Fibroblast of lung (primary cell): ENCODE results near the gene TBL1X. TPM values are rescaled to one million over a fixed set of nuclear protein-coding genes. Genes with fewer than 3 reads are reported as not detected.

Experiments used
- DNase-seq, 2 donors: peaks; one replicate each; pipeline versions ENCODE4 v3.0.0 to v3.0.0-alpha.2; 2010; ENCODE audit warnings: low read depth in 2 of 2
- H2AFZ ChIP-seq: 2 replicates; pipeline ENCODE4 v1.5.1; 2012; ENCODE audit warnings: low read length, control low read depth, inconsistent platforms
- H3K27ac ChIP-seq: 2 replicates; pipeline ENCODE4 v1.5.1; 2011; ENCODE audit warnings: low read length, control low read depth; ENCODE audit not compliant: insufficient read depth
- H3K27me3 ChIP-seq: 2 replicates; pipeline ENCODE4 v1.5.1; 2011; ENCODE audit warnings: mild to moderate bottlenecking, low read length; ENCODE audit not compliant: control insufficient read depth, insufficient read depth
- H3K36me3 ChIP-seq: 2 replicates; pipeline ENCODE4 v1.5.1; 2011; ENCODE audit warnings: low read length; ENCODE audit not compliant: control insufficient read depth, insufficient read depth
- H3K4me1 ChIP-seq: 2 replicates; pipeline ENCODE4 v1.5.1; 2011; ENCODE audit warnings: low read length; ENCODE audit not compliant: control insufficient read depth, insufficient read depth; ENCODE audit errors: extremely low read depth
- H3K4me2 ChIP-seq: 2 replicates; pipeline ENCODE4 v1.5.1; 2011; ENCODE audit warnings: low read length, control low read depth; ENCODE audit not compliant: insufficient read depth; ENCODE audit errors: extremely low read depth
- H3K4me3 ChIP-seq, 4 experiments: fragments of 200-600 bp in 1 of 4; sonication (generic) in 1 of 4; replicated peaks in 1 of 4; 2 replicates each; pipeline ENCODE4 v1.5.1; 2011 to 2016; ENCODE audit warnings: low read length in 4 of 4, low read depth in 3 of 4, mild to moderate bottlenecking in 3 of 4, control low read depth in 2 of 4, inconsistent platforms in 1 of 4, mixed read lengths in 1 of 4; ENCODE audit not compliant: insufficient read depth in 1 of 4; ENCODE audit errors: control extremely low read depth in 1 of 4
- H3K79me2 ChIP-seq: 2 replicates; pipeline ENCODE4 v1.5.1; 2012; ENCODE audit warnings: mild to moderate bottlenecking, low read length, inconsistent platforms; ENCODE audit not compliant: control insufficient read depth, insufficient read depth
- H3K9ac ChIP-seq: 2 replicates; pipeline ENCODE4 v1.5.1; 2011; ENCODE audit warnings: mild to moderate bottlenecking, low read length, control low read depth; ENCODE audit not compliant: insufficient read depth
- H3K9me3 ChIP-seq: 2 replicates; pipeline ENCODE4 v1.5.1; 2012; ENCODE audit warnings: low read depth, low read length; ENCODE audit not compliant: control insufficient read depth, insufficient read depth
- H4K20me1 ChIP-seq: 2 replicates; pipeline ENCODE4 v1.5.1; 2011; ENCODE audit warnings: low read length; ENCODE audit not compliant: control insufficient read depth, insufficient read depth; ENCODE audit errors: extremely low read depth
- CTCF ChIP-seq, 2 donors: IDR thresholded peaks in 1 of 2; conservative IDR thresholded peaks in 1 of 2; 1 replicate in 1 of 2; 2 replicates in 1 of 2; pipeline ENCODE4 v1.5.1; 2011 to 2012; ENCODE audit warnings: low read length in 2 of 2, control low read depth in 1 of 2, inconsistent platforms in 1 of 2, low read depth in 1 of 2, mild to moderate bottlenecking in 1 of 2
- EZH2 ChIP-seq: IDR thresholded peaks from 2 replicates; pipeline ENCODE4 v1.5.1; 2012; ENCODE audit warnings: low read length, control low read depth, mild to moderate bottlenecking; ENCODE audit errors: missing control alignments
- polyA plus RNA-seq, 2 donors: library from polyadenylated mRNA; depleted of rRNA in 1 of 2; stranded (reverse) in 1 of 2; unstranded in 1 of 2; fragments of >200 nt; gene quantifications; 2 replicates each; pipeline ENCODE4 v1.2.1, GENCODE V29; 2011 to 2012; ENCODE audit warnings: missing spikeins in 1 of 2
- total RNA-seq: library from RNA; depleted of rRNA; stranded (reverse); fragments of >200 nt; gene quantifications from 2 replicates; pipeline ENCODE4 v1.2.1, GENCODE V29; 2014

The TBL1X gene
- total and polyA plus RNA-seq, 2 donors (not counting 1 experiment from before 2014, with no cell fraction given) = 25.8 to 29.4 TPM

DNA sequence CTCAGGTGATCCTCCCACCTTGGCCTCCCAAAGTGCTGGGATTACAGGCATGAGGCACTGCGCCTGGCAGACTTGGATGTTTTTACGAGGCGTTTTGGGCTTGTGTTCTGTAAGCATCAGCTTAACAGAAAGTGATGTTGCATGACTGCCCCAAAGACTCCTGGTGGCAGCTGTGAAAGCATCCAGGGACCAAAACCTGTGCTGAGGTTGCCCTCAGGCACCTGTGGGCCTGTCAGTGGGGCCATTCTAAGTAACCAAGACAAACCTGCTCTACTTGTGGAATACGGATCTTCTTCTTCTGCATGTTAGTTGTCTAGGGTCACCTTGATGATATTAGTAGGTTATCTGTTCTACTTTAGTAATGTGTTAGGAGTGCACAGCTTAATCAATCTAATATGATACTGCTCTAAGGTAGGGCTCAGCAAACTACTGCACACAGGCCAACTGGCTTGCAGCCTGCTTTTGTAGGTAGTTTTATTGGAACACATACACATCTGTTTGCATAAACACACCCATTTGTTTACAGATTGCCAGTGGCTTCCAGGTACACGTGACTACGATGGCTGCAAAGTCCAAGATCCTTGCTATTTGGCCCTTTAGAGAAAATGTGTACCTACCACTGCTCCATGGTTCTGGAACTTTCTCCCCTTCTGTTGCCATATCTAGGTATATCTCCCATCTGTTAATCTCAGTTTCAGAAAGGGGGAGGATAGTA is 164.1 kb downstream of the TBL1X start:
- no peaks in the 10 kb centered on the region for H3K36me3 ChIP-seq
- H3K9me3 ChIP-seq = no peaks in the 10 kb centered on the region
- no peaks in the 10 kb centered on the region for H3K79me2 ChIP-seq
- no peak overlapping the region for H3K27ac ChIP-seq
- H2AFZ ChIP-seq = no peak overlapping the region
- no peaks in the 10 kb centered on the region for H4K20me1 ChIP-seq
- TF ChIP-seq CTCF (conservative IDR thresholded peaks at IDR 0.05 in 1 of 2, IDR thresholded peaks at IDR 0.05 in 1 of 2; ENCODE audit: low read depth in 1 of 2, low read length in 2 of 2) = no peak
- TF ChIP-seq EZH2 = no peak
- no peak for DNase-seq
- no peak overlapping the region for H3K4me3 ChIP-seq
- no peaks in the 10 kb centered on the region for H3K27me3 ChIP-seq
- H3K4me1 ChIP-seq = peaks cover 3% of the 10 kb centered on the region
- H3K4me2 ChIP-seq = no peak overlapping the region
- H3K9ac ChIP-seq = no peak overlapping the region

GRCh38 chrX:9634551-9634950 is 169.7 kb downstream of the TBL1X start:
- Histone ChIP-seq H3K4me1 (peaks cover 2% of the 10 kb centered on the region), H3K36me3 (no peaks in the 10 kb centered on the region), H3K9me3 (no peaks in the 10 kb centered on the region), H3K79me2 (no peaks in the 10 kb centered on the region), H4K20me1 (no peaks in the 10 kb centered on the region), H2AFZ (no peak overlapping the region), H3K27me3 (no peaks in the 10 kb centered on the region), H3K4me3 (no peak overlapping the region), H3K27ac (no peak overlapping the region), H3K4me2 (no peak overlapping the region), H3K9ac (no peak overlapping the region)
- peak in 1 of 2 donors; percentile 20 for DNase-seq
- TF ChIP-seq EZH2 = no peak
- no peak for TF ChIP-seq CTCF (conservative IDR thresholded peaks at IDR 0.05 in 1 of 2, IDR thresholded peaks at IDR 0.05 in 1 of 2; ENCODE audit: low read depth in 1 of 2, low read length in 2 of 2)

DNA sequence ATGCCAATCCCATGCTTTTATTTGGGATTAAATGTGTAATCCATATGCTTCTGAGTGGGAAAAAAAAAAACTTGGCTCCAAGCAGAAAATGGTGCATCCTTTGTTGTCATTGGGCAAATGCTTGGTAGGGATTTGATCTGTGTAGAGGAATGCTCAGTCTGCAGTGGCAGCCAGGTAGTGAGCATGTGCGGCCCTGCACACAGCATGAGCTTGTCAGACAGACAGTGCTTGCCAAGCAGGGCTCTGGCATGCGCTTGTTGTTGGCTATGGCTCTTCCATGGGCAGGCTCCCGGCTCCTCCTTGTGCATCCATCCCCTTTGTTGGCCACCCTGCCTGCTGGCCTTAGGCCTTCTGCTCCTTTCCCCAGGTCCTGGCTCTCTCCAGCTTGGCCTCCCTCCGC is 170.5 kb downstream of the TBL1X start:
- H3K9ac ChIP-seq = no peak overlapping the region
- H2AFZ ChIP-seq = no peak overlapping the region
- H3K9me3 ChIP-seq = no peaks in the 10 kb centered on the region
- peaks cover 2% of the 10 kb centered on the region for H3K4me1 ChIP-seq
- H3K4me3 ChIP-seq = no peak overlapping the region
- no peak overlapping the region for H3K27ac ChIP-seq
- no peaks in the 10 kb centered on the region for H3K27me3 ChIP-seq
- TF ChIP-seq CTCF (conservative IDR thresholded peaks at IDR 0.05 in 1 of 2, IDR thresholded peaks at IDR 0.05 in 1 of 2; ENCODE audit: low read depth in 1 of 2, low read length in 2 of 2) (no peak), EZH2 (no peak)
- DNase-seq = no peak
- H3K79me2 ChIP-seq = no peaks in the 10 kb centered on the region
- no peaks in the 10 kb centered on the region for H4K20me1 ChIP-seq
- H3K36me3 ChIP-seq = no peaks in the 10 kb centered on the region
- no peak overlapping the region for H3K4me2 ChIP-seq
